Measurements from ENCODE around the gene STKLD1.

DNA sequence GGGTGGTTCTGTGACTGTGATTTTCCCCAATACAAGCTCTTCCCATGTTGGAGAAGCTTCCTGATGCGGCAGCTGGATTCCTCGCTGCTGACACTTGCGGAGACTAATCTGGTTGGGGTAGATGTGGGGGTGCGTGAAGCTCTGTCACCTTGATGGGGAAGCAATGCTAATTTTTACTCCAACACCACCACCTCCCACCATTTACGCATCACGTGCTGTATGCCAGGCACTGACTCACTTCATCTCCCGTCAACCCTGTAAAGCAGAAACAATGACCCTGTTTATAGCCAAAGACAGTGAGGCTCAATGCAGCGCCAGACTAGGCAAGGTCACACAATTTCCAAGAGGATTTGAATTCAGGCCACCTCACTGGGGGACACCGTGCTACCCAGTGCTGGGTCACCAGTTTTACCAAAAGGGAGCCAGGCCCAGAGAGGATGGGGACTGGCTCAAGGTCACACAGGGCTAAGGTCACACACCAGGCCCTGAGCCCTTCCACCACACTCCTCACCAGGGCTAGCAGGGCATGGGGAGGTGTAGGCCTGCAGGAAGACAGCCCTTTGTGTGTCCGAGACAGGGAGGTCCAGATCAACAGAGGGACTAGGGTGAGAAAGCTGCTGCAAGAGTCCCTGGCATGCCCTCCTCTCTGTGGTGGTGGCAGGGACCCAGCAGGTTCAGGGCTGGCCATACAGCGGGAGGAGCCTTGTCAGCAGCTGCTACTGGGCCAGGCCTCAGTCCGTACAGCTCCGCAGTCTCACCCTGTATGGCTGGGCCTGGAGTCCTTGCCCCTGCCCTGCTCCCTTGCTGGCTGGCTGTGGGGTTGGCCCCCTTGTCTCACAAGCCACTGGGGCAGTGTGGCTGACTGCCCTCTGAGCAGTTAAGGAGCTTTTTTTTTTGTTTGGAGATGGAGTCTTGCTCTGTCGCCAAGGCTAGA is 3.3 kb downstream of the STKLD1 start:
- TF ChIP-seq, protein P1, sequence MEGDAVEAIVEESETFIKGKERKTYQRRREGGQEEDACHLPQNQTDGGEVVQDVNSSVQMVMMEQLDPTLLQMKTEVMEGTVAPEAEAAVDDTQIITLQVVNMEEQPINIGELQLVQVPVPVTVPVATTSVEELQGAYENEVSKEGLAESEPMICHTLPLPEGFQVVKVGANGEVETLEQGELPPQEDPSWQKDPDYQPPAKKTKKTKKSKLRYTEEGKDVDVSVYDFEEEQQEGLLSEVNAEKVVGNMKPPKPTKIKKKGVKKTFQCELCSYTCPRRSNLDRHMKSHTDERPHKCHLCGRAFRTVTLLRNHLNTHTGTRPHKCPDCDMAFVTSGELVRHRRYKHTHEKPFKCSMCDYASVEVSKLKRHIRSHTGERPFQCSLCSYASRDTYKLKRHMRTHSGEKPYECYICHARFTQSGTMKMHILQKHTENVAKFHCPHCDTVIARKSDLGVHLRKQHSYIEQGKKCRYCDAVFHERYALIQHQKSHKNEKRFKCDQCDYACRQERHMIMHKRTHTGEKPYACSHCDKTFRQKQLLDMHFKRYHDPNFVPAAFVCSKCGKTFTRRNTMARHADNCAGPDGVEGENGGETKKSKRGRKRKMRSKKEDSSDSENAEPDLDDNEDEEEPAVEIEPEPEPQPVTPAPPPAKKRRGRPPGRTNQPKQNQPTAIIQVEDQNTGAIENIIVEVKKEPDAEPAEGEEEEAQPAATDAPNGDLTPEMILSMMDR (conservative IDR thresholded peaks at IDR 0.05 in 1 of 2, IDR thresholded peaks at IDR 0.05 in 1 of 2; ENCODE audit: extremely low read depth in 1 of 2, insufficient read depth in 1 of 2, low read depth in 1 of 2, low read length in 2 of 2) = no peak
- TF ChIP-seq EZH2 (IDR thresholded peaks at IDR 0.05; ENCODE audit: borderline replicate concordance, low read length) = no peak

Measured in mammary epithelial cell (primary cell).